HG02642 (cell line): ENCODE data around the gene SMAP1.

ENCODE experiments used
- ATAC-seq: cut with Tn5 transposase; IDR thresholded peaks from one replicate; pipeline ENCODE4 v1.9.1; 2021; ENCODE audit warnings: mild to moderate bottlenecking; ENCODE audit not compliant: unreplicated experiment, poor library complexity

The SMAP1 gene

GRCh38 chr6:70834520-70834919 is 166.8 kb downstream of the SMAP1 start:
- no peak for ATAC-seq

- no peak for ATAC-seq
Measured at GRCh38 chr6:70838907-70839285, 171.2 kb downstream of the SMAP1 start.

GRCh38 chr6:70839286-70840266 is 171.9 kb downstream of the SMAP1 start:
- peak; percentile 48 for ATAC-seq

- no peak for ATAC-seq
Measured at GRCh38 chr6:70841112-70841511, 173.4 kb downstream of the SMAP1 start.

GRCh38 chr6:70842541-70842940 is 174.9 kb downstream of the SMAP1 start:
- ATAC-seq = no peak

- no peak for ATAC-seq
Measured at GRCh38 chr6:70843328-70843918, 175.7 kb downstream of the SMAP1 start.

- no peak for ATAC-seq
Measured at GRCh38 chr6:70844301-70844700, 176.6 kb downstream of the SMAP1 start.

GRCh38 chr6:70846207-70846835 is 178.6 kb downstream of the SMAP1 start:
- ATAC-seq = no peak

GRCh38 chr6:70847106-70848084 is 179.7 kb downstream of the SMAP1 start:
- no peak for ATAC-seq

- no peak for ATAC-seq
Measured at GRCh38 chr6:70849348-70850069, 181.8 kb downstream of the SMAP1 start.

GRCh38 chr6:70852667-70853246 is 185.1 kb downstream of the SMAP1 start:
- ATAC-seq = no peak

GRCh38 chr6:70857387-70858077 is 189.8 kb downstream of the SMAP1 start:
- ATAC-seq = peak; percentile 100

GRCh38 chr6:70860045-70860444 is 192.4 kb downstream of the SMAP1 start:
- no peak for ATAC-seq

- ATAC-seq = no peak
Measured at GRCh38 chr6:70860920-70861319, 193.2 kb downstream of the SMAP1 start.

GRCh38 chr6:70863343-70863742 is 195.7 kb downstream of the SMAP1 start:
- no peak for ATAC-seq

- no peak for ATAC-seq
Measured at GRCh38 chr6:70864401-70864800, 196.7 kb downstream of the SMAP1 start.

- no peak for ATAC-seq
Measured at GRCh38 chr6:70872469-70872868, 204.8 kb downstream of the SMAP1 start.

GRCh38 chr6:70874181-70874913 is 206.7 kb downstream of the SMAP1 start:
- ATAC-seq = no peak
